Activated naive CD4-positive, alpha-beta T cell treated with anti-CD3 and anti-CD28 coated beads for 36 hours (primary cell): ENCODE results near the gene C2orf42. TPM values are rescaled to one million over a fixed set of nuclear protein-coding genes. Genes with fewer than 3 reads are reported as not detected.
"Not testable (repeated sequence)": the region's sequence is repeated elsewhere in the genome, so short reads cannot be mapped to it uniquely, and the experiment has no call there.

Source experiments
- CTCF ChIA-PET: fragments of 350-600 bp; sonication (Branson Sonifier 250); formaldehyde crosslinking; loops from one replicate; lab custom pipeline; 2021; ENCODE audit warnings: antibody characterized with exemption; lab: Charles Lee
- DNase-seq: peaks from one replicate; pipeline ENCODE4 v3.0.0-alpha.2; 2020
- H3K27ac Mint-ChIP-seq: one replicate; pipeline ENCODE4 v1.8.0; 2021; ENCODE audit warnings: mild to moderate bottlenecking, mixed read lengths
- H3K27me3 Mint-ChIP-seq: one replicate; pipeline ENCODE4 v1.8.0; 2021; ENCODE audit warnings: low read depth, mixed read lengths
- H3K36me3 Mint-ChIP-seq: one replicate; pipeline ENCODE4 v1.8.0; 2021; ENCODE audit warnings: low read depth, mixed read lengths
- H3K4me1 Mint-ChIP-seq: one replicate; pipeline ENCODE4 v1.8.0; 2021; ENCODE audit warnings: low read depth, mixed read lengths
- H3K4me3 Mint-ChIP-seq: one replicate; pipeline ENCODE4 v1.8.0; 2021; ENCODE audit warnings: mild to moderate bottlenecking, moderate library complexity, mixed read lengths
- H3K9me3 Mint-ChIP-seq: one replicate; pipeline ENCODE4 v1.8.0; 2021; ENCODE audit warnings: mixed read lengths
- intact Hi-C: fragments of 100-400 bp; cut with micrococcal nuclease; formaldehyde crosslinking; loops from one replicate; pipeline ENCODE4 v1.15.1; 2023
- total RNA-seq, 2 experiments: library from RNA; stranded (reverse); gene quantifications; one replicate each; pipeline ENCODE4 v1.2.3, GENCODE V29; 2021

C2orf42 gene
- total RNA-seq, 2 experiments from 2014 or later: 19.2 to 23.3 TPM

GRCh38 chr2:70201831-70202230, 11.0 kb upstream of the C2orf42 start:
- H3K27ac Mint-ChIP-seq: no peak overlapping the region
- no peak overlapping the region for H3K4me3 Mint-ChIP-seq
- no peaks in the 10 kb centered on the region for H3K4me1 Mint-ChIP-seq
- H3K36me3 Mint-ChIP-seq: no peaks in the 10 kb centered on the region
- intact Hi-C loops: loop anchor here (2.0 kb wide), 1 partner anchor 17 kb away; no protein-coding TSS in a partner anchor
- no peaks in the 10 kb centered on the region for H3K9me3 Mint-ChIP-seq
- no peaks in the 10 kb centered on the region for H3K27me3 Mint-ChIP-seq
- no peak for DNase-seq
- CTCF ChIA-PET: no interaction called here

- intact Hi-C loops: no loop called here
- H3K4me3 Mint-ChIP-seq: no peak overlapping the region
- no peaks in the 10 kb centered on the region for H3K27me3 Mint-ChIP-seq
- no peak overlapping the region for H3K27ac Mint-ChIP-seq
- H3K9me3 Mint-ChIP-seq: no peaks in the 10 kb centered on the region
- no peak for DNase-seq
- H3K4me1 Mint-ChIP-seq: no peaks in the 10 kb centered on the region
- no peaks in the 10 kb centered on the region for H3K36me3 Mint-ChIP-seq
- CTCF ChIA-PET: interaction anchor here (0.5 to 0.6 kb wide), 2 partner anchors 10 to 805 kb away, joined by 3 to 5 read pairs; partner anchors contain the start of gene C2orf42
Observed at GRCh38 chr2:70201225-70201768, 10.5 kb upstream of the C2orf42 start.

GRCh38 chr2:70199320-70199864, 8.6 kb upstream of the C2orf42 start:
- Mint-ChIP-seq H3K27me3 (no peaks in the 10 kb centered on the region), H3K9me3 (no peaks in the 10 kb centered on the region), H3K27ac (no peak overlapping the region), H3K36me3 (no peaks in the 10 kb centered on the region), H3K4me1 (no peaks in the 10 kb centered on the region), H3K4me3 (no peak overlapping the region)
- no peak for DNase-seq
- CTCF ChIA-PET: no interaction called here
- intact Hi-C loops: no loop called here

- Mint-ChIP-seq H3K4me1 (peaks cover 21% of the 10 kb centered on the region), H3K27me3 (no peaks in the 10 kb centered on the region), H3K27ac (no peak overlapping the region), H3K9me3 (no peaks in the 10 kb centered on the region), H3K4me3 (no peak overlapping the region), H3K36me3 (peaks cover 4% of the 10 kb centered on the region)
- DNase-seq: no peak
- CTCF ChIA-PET: interaction anchor here (0.7 kb wide), 1 partner anchor 1474 kb away, joined by 3 read pairs; no protein-coding TSS in a partner anchor
- intact Hi-C loops: loop anchor here (5.0 kb wide), 1 partner anchor 575 kb away; the partner anchor contains the start of gene ADD2
Observed at GRCh38 chr2:70192516-70192915, 1.7 kb upstream of the C2orf42 start.

- Mint-ChIP-seq H3K27ac (peak overlapping the region; percentile 98), H3K36me3 (peaks cover 4% of the 10 kb centered on the region), H3K4me3 (peak overlapping the region; percentile 87), H3K27me3 (no peaks in the 10 kb centered on the region), H3K4me1 (peaks cover 21% of the 10 kb centered on the region), H3K9me3 (no peaks in the 10 kb centered on the region)
- DNase-seq: no peak
- CTCF ChIA-PET: interaction anchor here (1.1 to 1.3 kb wide), 5 partner anchors 9 to 284 kb away, joined by 3 to 4 read pairs (median 3); no protein-coding TSS in a partner anchor
- intact Hi-C loops: loop anchor here (1.0 to 5.0 kb wide), 4 partner anchors 102 to 576 kb away; partner anchors contain the start of genes ADD2, SNRNP27 and SNRPG
Observed at GRCh38 chr2:70191244-70191735, 471 bp upstream of the C2orf42 start.

- H3K9me3 Mint-ChIP-seq: no peaks in the 10 kb centered on the region
- CTCF ChIA-PET: no interaction called here
- intact Hi-C loops: no loop called here
- H3K4me3 Mint-ChIP-seq: peak overlapping the region; percentile 12
- peaks cover 4% of the 10 kb centered on the region for H3K36me3 Mint-ChIP-seq
- peak overlapping the region; percentile 98 for H3K27ac Mint-ChIP-seq
- H3K27me3 Mint-ChIP-seq: no peaks in the 10 kb centered on the region
- H3K4me1 Mint-ChIP-seq: peaks cover 21% of the 10 kb centered on the region
- DNase-seq: no peak
Observed at GRCh38 chr2:70188460-70188859, 2.4 kb downstream of the C2orf42 start.

GRCh38 chr2:70187170-70187569, 3.6 kb downstream of the C2orf42 start:
- H3K36me3 Mint-ChIP-seq, H3K27ac Mint-ChIP-seq, H3K9me3 Mint-ChIP-seq, CTCF ChIA-PET, H3K4me3 Mint-ChIP-seq, DNase-seq, intact Hi-C loops, H3K27me3 Mint-ChIP-seq: not testable (repeated sequence)
- H3K4me1 Mint-ChIP-seq: peaks cover 21% of the 10 kb centered on the region

- Mint-ChIP-seq H3K27me3 (no peaks in the 10 kb centered on the region), H3K4me1 (no peaks in the 10 kb centered on the region), H3K4me3 (no peak overlapping the region), H3K9me3 (no peaks in the 10 kb centered on the region), H3K36me3 (peaks cover 9% of the 10 kb centered on the region), H3K27ac (no peak overlapping the region)
- DNase-seq: no peak
- CTCF ChIA-PET: interaction anchor here (0.9 kb wide), 1 partner anchor 9 kb away, joined by 3 read pairs; the partner anchor contains the start of gene C2orf42
- intact Hi-C loops: no loop called here
Observed at GRCh38 chr2:70182689-70183088, 8.1 kb downstream of the C2orf42 start.

- CTCF ChIA-PET: interaction anchor here (0.6 to 0.9 kb wide), 3 partner anchors 8 to 99 kb away, joined by 3 to 4 read pairs (median 3); partner anchors contain the start of gene C2orf42
- intact Hi-C loops: no loop called here
- H3K27ac Mint-ChIP-seq: no peak overlapping the region
Observed at GRCh38 chr2:70181363-70181956, 9.4 kb downstream of the C2orf42 start.

GRCh38 chr2:70173520-70173919, 17.3 kb downstream of the C2orf42 start:
- Mint-ChIP-seq H3K4me1 (no peaks in the 10 kb centered on the region), H3K36me3 (peaks cover 18% of the 10 kb centered on the region), H3K4me3 (no peak overlapping the region), H3K27me3 (no peaks in the 10 kb centered on the region), H3K27ac (no peak overlapping the region), H3K9me3 (no peaks in the 10 kb centered on the region)
- no peak for DNase-seq
- intact Hi-C loops: no loop called here
- CTCF ChIA-PET: interaction anchor here (0.6 to 1.1 kb wide), 3 partner anchors 8 to 449 kb away, joined by 3 to 4 read pairs (median 3); no protein-coding TSS in a partner anchor

More at GRCh38 chr2:70181363-70181956, 9.4 kb downstream of the C2orf42 start:
- Mint-ChIP-seq H3K36me3 (peaks cover 11% of the 10 kb centered on the region), H3K27me3 (no peaks in the 10 kb centered on the region), H3K4me1 (no peaks in the 10 kb centered on the region), H3K9me3 (no peaks in the 10 kb centered on the region), H3K4me3 (no peak overlapping the region)
- no peak for DNase-seq

- H3K4me3 Mint-ChIP-seq, DNase-seq, intact Hi-C loops, H3K27ac Mint-ChIP-seq, H3K4me1 Mint-ChIP-seq, H3K27me3 Mint-ChIP-seq, H3K9me3 Mint-ChIP-seq: not testable (repeated sequence)
- CTCF ChIA-PET: interaction anchor here (0.6 kb wide), 1 partner anchor 16 kb away, joined by 3 read pairs; no protein-coding TSS in a partner anchor
- peaks cover 26% of the 10 kb centered on the region for H3K36me3 Mint-ChIP-seq
Observed at GRCh38 chr2:70169654-70170245, 21.1 kb downstream of the C2orf42 start.

GRCh38 chr2:70161069-70161534, 29.7 kb downstream of the C2orf42 start:
- no peaks in the 10 kb centered on the region for H3K9me3 Mint-ChIP-seq
- H3K4me1 Mint-ChIP-seq: peaks cover 8% of the 10 kb centered on the region
- H3K27ac Mint-ChIP-seq: peak overlapping the region; percentile 65
- no peak overlapping the region for H3K4me3 Mint-ChIP-seq
- CTCF ChIA-PET: interaction anchor here (1.7 kb wide), 1 partner anchor 18 kb away, joined by 6 read pairs; no protein-coding TSS in a partner anchor
- intact Hi-C loops: no loop called here
- peak; percentile 40 for DNase-seq
- no peaks in the 10 kb centered on the region for H3K27me3 Mint-ChIP-seq
- H3K36me3 Mint-ChIP-seq: peaks cover 15% of the 10 kb centered on the region
